Endothelial cell of umbilical vein (primary cell): ENCODE results near the gene HMCN1. TPM values are rescaled to one million over a fixed set of nuclear protein-coding genes. Genes with fewer than 3 reads are reported as not detected.

Experiments
- BruUV-seq: library from RNA; stranded (reverse); fragments of 400-500 nt; replicated peaks from 2 replicates; lab custom pipeline; 2021; lab: Mats Ljungman, UMichigan
- CTCF ChIA-PET: fragments of 300-600, 350-600 bp; sonication (Branson Sonifier 250); formaldehyde crosslinking; loops from one replicate; lab custom pipeline; 2021; ENCODE audit warnings: antibody characterized with exemption, inconsistent platforms; lab: Charles Lee
- POLR2A ChIA-PET: fragments of 300-600, 350-600 bp; sonication (Branson Sonifier 250); formaldehyde crosslinking; loops from one replicate; lab custom pipeline; 2021; ENCODE audit warnings: antibody characterized with exemption, inconsistent platforms; lab: Charles Lee
- DNase-seq: peaks from one replicate; pipeline ENCODE4 v3.0.0-alpha.2; 2011; ENCODE audit warnings: low read depth, low spot score
- FAIRE-seq: peaks from 2 replicates; lab custom pipeline; 2011; peaks lifted over from hg19 to GRCh38; lab: Jason Lieb, UNC
- H2AFZ ChIP-seq: 2 replicates; pipeline ENCODE4 v1.6.0; 2012; ENCODE audit warnings: low read depth, low read length, control low read depth, inconsistent platforms
- H3K27ac ChIP-seq: 2 replicates; pipeline ENCODE4 v1.5.1; 2011; ENCODE audit warnings: low read depth, mild to moderate bottlenecking, control low read depth, low read length, moderate library complexity; ENCODE audit not compliant: insufficient read depth
- H3K27me3 ChIP-seq, 2 experiments: 2 replicates each; pipeline versions ENCODE4 v1.6.0 to v1.6.1; 2011; ENCODE audit warnings: low read length in 2 of 2, mixed read lengths in 1 of 2; ENCODE audit not compliant: control insufficient read depth in 2 of 2, insufficient read depth in 2 of 2
- H3K36me3 ChIP-seq, 2 experiments: 2 replicates in 1 of 2; 3 replicates in 1 of 2; pipeline ENCODE4 v1.5.1; 2011; ENCODE audit warnings: low read length in 2 of 2, mild to moderate bottlenecking in 1 of 2, moderate library complexity in 1 of 2; ENCODE audit not compliant: control insufficient read depth in 2 of 2, insufficient read depth in 2 of 2; ENCODE audit errors: extremely low read depth in 1 of 2
- H3K4me1 ChIP-seq: 3 replicates; pipeline ENCODE4 v1.5.1; 2011; ENCODE audit warnings: mild to moderate bottlenecking, low read length; ENCODE audit not compliant: control insufficient read depth, insufficient read depth; ENCODE audit errors: extremely low read depth
- H3K4me2 ChIP-seq: 2 replicates; pipeline ENCODE4 v1.6.1; 2011; ENCODE audit warnings: low read length, control low read depth, mixed read lengths; ENCODE audit not compliant: insufficient read depth
- H3K4me3 ChIP-seq, 3 experiments: fragments of 200-600 bp in 1 of 3; sonication (generic), shearing (Covaris generic) in 1 of 3; replicated peaks in 1 of 3; 2 replicates each; pipeline ENCODE4 v1.5.1; 2011 to 2016; ENCODE audit warnings: control low read depth in 3 of 3, low read length in 3 of 3, mild to moderate bottlenecking in 2 of 3, inconsistent platforms in 1 of 3, low read depth in 1 of 3, moderate library complexity in 1 of 3; ENCODE audit not compliant: insufficient read depth in 1 of 3
- H3K79me2 ChIP-seq: 2 replicates; pipeline ENCODE4 v1.6.0; 2012; ENCODE audit warnings: low read length, inconsistent platforms; ENCODE audit not compliant: control insufficient read depth, insufficient read depth
- H3K9ac ChIP-seq: replicated peaks from 2 replicates; pipeline ENCODE3; 2011; ENCODE audit warnings: low read length, control low read depth; ENCODE audit not compliant: insufficient read depth; ENCODE audit errors: extremely low read depth
- H3K9me1 ChIP-seq: replicated peaks from 3 replicates; pipeline ENCODE4 v1.6.0; 2011; ENCODE audit warnings: mild to moderate bottlenecking, low read length; ENCODE audit not compliant: control insufficient read depth, insufficient read depth; ENCODE audit errors: extremely low read depth
- H3K9me3 ChIP-seq: replicated peaks from 2 replicates; pipeline ENCODE4 v1.5.1; 2012; ENCODE audit warnings: low read length, inconsistent platforms; ENCODE audit not compliant: control insufficient read depth, insufficient read depth
- H4K20me1 ChIP-seq: replicated peaks from 2 replicates; pipeline ENCODE3; 2011; ENCODE audit warnings: mild to moderate bottlenecking, low read length; ENCODE audit not compliant: control insufficient read depth, insufficient read depth; ENCODE audit errors: extremely low read depth
- CTCF ChIP-seq, 2 donors: IDR thresholded peaks; 1 replicate in 1 of 2; 2 replicates in 1 of 2; pipeline ENCODE4 v1.5.1; 2011; ENCODE audit warnings: low read length in 2 of 2, mild to moderate bottlenecking in 2 of 2, moderate library complexity in 2 of 2, control low read depth in 1 of 2, inconsistent platforms in 1 of 2, low read depth in 1 of 2; ENCODE audit not compliant: insufficient read depth in 1 of 2; ENCODE audit errors: extremely low read depth in 1 of 2
- JUN ChIP-seq: IDR thresholded peaks from 2 replicates; pipeline ENCODE4 v1.6.1; 2011; ENCODE audit warnings: borderline replicate concordance, low read depth; ENCODE audit not compliant: insufficient read length, insufficient read depth
- MAX ChIP-seq: IDR thresholded peaks from 2 replicates; pipeline ENCODE4 v1.6.1; 2011; ENCODE audit not compliant: insufficient read depth, insufficient read length
- MYC ChIP-seq: IDR thresholded peaks from one replicate; pipeline ENCODE4 v1.6.1; 2011; ENCODE audit warnings: mild to moderate bottlenecking, low read depth, low read length
- POLR2A ChIP-seq: IDR thresholded peaks from 2 replicates; pipeline ENCODE4 v1.6.1; 2012; ENCODE audit warnings: low read depth, mild to moderate bottlenecking, control low read depth, low read length
- POLR2AphosphoS5 ChIP-seq: IDR thresholded peaks from 2 replicates; pipeline ENCODE4 v1.6.1; 2012; ENCODE audit warnings: low read depth, mild to moderate bottlenecking, control low read depth, low read length, moderate library complexity; ENCODE audit not compliant: insufficient read depth
- dilution Hi-C: fragments of 300-500 bp; cut with MboI; formaldehyde crosslinking; loops from one replicate; pipeline ENCODE4 v1.15.0; 2019; ENCODE audit warnings: low sequenced_read_pairs; ENCODE audit not compliant: extremely low pct_ligation_motif_present
- intact Hi-C: fragments of 100-400 bp; cut with micrococcal nuclease; formaldehyde crosslinking; loops from one replicate; pipeline ENCODE4 v1.10.0; 2022
- polyA plus RNA-seq, 4 experiments: library from polyadenylated mRNA; depleted of rRNA in 3 of 4; stranded (reverse) in 3 of 4; unstranded in 1 of 4; fragments of >200 nt; gene quantifications; 2 replicates each; pipeline versions ENCODE4 v1.2.1 to v1.2.3, GENCODE V29; 2011 to 2012; ENCODE audit warnings: missing spikeins in 1 of 4
- total RNA-seq: library from RNA; stranded (reverse); gene quantifications from 2 replicates; pipeline ENCODE4 v1.2.3, GENCODE V29; 2021

HMCN1 gene
- total and polyA plus RNA-seq, 2 donors (not counting 3 experiments of a cell fraction or from before 2014, with no cell fraction given) = 10.3 to 16.0 TPM

- Histone ChIP-seq H2AFZ (no peak overlapping the region), H3K9me3 (no peaks in the 10 kb centered on the region), H3K4me3 (no peak overlapping the region), H3K79me2 (no peaks in the 10 kb centered on the region), H3K4me2 (no peak overlapping the region), H3K27me3 (no peaks in the 10 kb centered on the region), H3K27ac (no peak overlapping the region), H3K4me1 (no peaks in the 10 kb centered on the region), H3K36me3 (no peaks in the 10 kb centered on the region), H3K9ac (no peak overlapping the region), H4K20me1 (no peaks in the 10 kb centered on the region), H3K9me1 (no peaks in the 10 kb centered on the region)
- ChIA-PET POLR2A (no interaction called here), CTCF (interaction anchor here (1.6 kb wide), 1 partner anchor 30 kb away, joined by 3 read pairs; no protein-coding TSS in a partner anchor)
- no peak for DNase-seq
- dilution Hi-C loops = no loop called here
- FAIRE-seq = no peak
- intact Hi-C loops = no loop called here
- BruUV-seq = no TSS peak
- TF ChIP-seq POLR2AphosphoS5 = no peak
- TF ChIP-seq POLR2A = no peak
Measured at GRCh38 chr1:186054932-186055331, 320.7 kb downstream of the HMCN1 start.

GRCh38 chr1:186055846-186056245 is 321.7 kb downstream of the HMCN1 start:
- Histone ChIP-seq H3K4me1 (no peaks in the 10 kb centered on the region), H3K4me2 (no peak overlapping the region), H4K20me1 (no peaks in the 10 kb centered on the region), H3K9ac (no peak overlapping the region), H3K27ac (no peak overlapping the region), H3K4me3 (no peak overlapping the region), H2AFZ (no peak overlapping the region), H3K36me3 (no peaks in the 10 kb centered on the region), H3K79me2 (no peaks in the 10 kb centered on the region), H3K27me3 (no peaks in the 10 kb centered on the region), H3K9me3 (no peaks in the 10 kb centered on the region), H3K9me1 (no peaks in the 10 kb centered on the region)
- FAIRE-seq = peak; percentile 4
- POLR2A ChIA-PET = no interaction called here
- CTCF ChIA-PET = interaction anchor here (1.2 to 1.6 kb wide), 2 partner anchors 29 to 335 kb away, joined by 3 to 4 read pairs; no protein-coding TSS in a partner anchor
- TF ChIP-seq MYC (no peak), JUN (no peak), MAX (no peak), CTCF (IDR thresholded peaks at IDR 0.05; ENCODE audit: extremely low read depth in 1 of 2, insufficient read depth in 1 of 2, low read depth in 1 of 2, low read length in 2 of 2) (no peak)
- no peak for DNase-seq
- dilution Hi-C loops = no loop called here
- intact Hi-C loops = no loop called here
- no TSS peak for BruUV-seq
